Measurements from ENCODE around the gene ALG3.

Gene ALG3

GRCh38 chr3:184192889-184193288, 55.9 kb downstream of the ALG3 start:
- no peak for DNase-seq (ENCODE audit: low read depth)
